ENCODE data around the gene COL17A1. TPM values are rescaled to one million over a fixed set of nuclear protein-coding genes. Genes with fewer than 3 reads are reported as not detected.

Gene COL17A1
- total and polyA plus RNA-seq, 9 of the 15 experiments (the other 6 are each of a cell fraction or from before 2014, with no cell fraction given): not detected

DNA sequence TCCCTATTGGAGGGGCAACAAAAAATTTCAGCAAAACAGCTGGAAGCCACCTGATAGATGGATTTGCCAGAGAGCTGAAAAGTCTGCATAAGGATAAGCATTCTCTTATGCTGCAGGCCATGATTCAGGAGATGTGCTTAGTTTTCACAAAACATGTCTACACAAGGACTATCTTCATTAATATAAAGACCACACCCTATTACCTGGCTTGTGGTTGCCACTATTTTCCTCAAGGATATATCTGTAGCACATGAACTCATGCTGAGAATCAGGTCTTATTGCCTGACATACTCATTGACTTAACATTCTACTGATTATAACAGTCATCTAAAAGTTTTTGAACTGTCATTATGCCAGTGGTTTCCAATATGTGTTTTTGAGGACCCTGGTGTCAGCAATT is 7.1 kb upstream of the COL17A1 start:
- in situ Hi-C loops (cut with MboI) (no loop called here), intact Hi-C loops (cut with micrococcal nuclease) (no loop called here)
- Histone ChIP-seq H3K4me2 (ENCODE audit: insufficient read depth, low read length) (no peak overlapping the region), H3K9me3 (replicated peaks; ENCODE audit: control insufficient read depth, insufficient read depth, low read depth, low read length) (no peaks in the 10 kb centered on the region; the same call in none of the 2 replicates), H3K4me1 (replicated peaks in 1 of 2; ENCODE audit: control insufficient read depth in 2 of 2, insufficient read depth in 2 of 2, low read length in 2 of 2) (no peaks in the 10 kb centered on the region), H4K20me1 (replicated peaks; ENCODE audit: control insufficient read depth, insufficient read depth, low read length) (no peaks in the 10 kb centered on the region), H3K4me3 (no peak overlapping the region), H3K79me2 (ENCODE audit: control insufficient read depth, insufficient read depth, low read length) (no peaks in the 10 kb centered on the region), H3K36me3 (ENCODE audit: control insufficient read depth, insufficient read depth, low read length) (no peaks in the 10 kb centered on the region), H3K27ac (ENCODE audit: extremely low read depth, low read depth, low read length) (no peak overlapping the region), H3K9ac (ENCODE audit: insufficient read depth in 1 of 2, low read depth in 2 of 2, low read length in 2 of 2) (no peak overlapping the region), H3K9me1 (ENCODE audit: control insufficient read depth, insufficient read depth, low read length) (no peaks in the 10 kb centered on the region), H3K27me3 (ENCODE audit: control insufficient read depth in 2 of 2, insufficient read depth in 2 of 2, low read length in 2 of 2) (peaks cover 3 to 12% of the 10 kb centered on the region in 2 experiments; a peak in 4 of 5 replicates), H2AFZ (ENCODE audit: low read depth, low read length) (no peak overlapping the region)
- BruUV-seq (replicated peaks): no TSS peak
- POLR2A ChIA-PET: no interaction called here
- FAIRE-seq (no peak), ATAC-seq (no peak), DNase-seq (ENCODE audit: extremely low read depth in 1 of 4, low spot score in 3 of 4) (no peak)
- TF ChIP-seq, protein P1, sequence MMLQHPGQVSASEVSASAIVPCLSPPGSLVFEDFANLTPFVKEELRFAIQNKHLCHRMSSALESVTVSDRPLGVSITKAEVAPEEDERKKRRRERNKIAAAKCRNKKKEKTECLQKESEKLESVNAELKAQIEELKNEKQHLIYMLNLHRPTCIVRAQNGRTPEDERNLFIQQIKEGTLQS (IDR thresholded peaks at IDR 0.05): no peak
- TF ChIP-seq, protein P1 (CRISPR knock-in tag; conservative IDR thresholded peaks at IDR 0.05): no peak
- TF ChIP-seq MTA1 (IDR thresholded peaks at IDR 0.05; ENCODE audit: borderline replicate concordance) (no peak), NFE2L1 (tag; IDR thresholded peaks at IDR 0.05; ENCODE audit: borderline replicate concordance, low read depth) (no peak)
- CTCF ChIA-PET (ENCODE audit: low intra/inter-chr PET ratio): no interaction called here

DNA sequence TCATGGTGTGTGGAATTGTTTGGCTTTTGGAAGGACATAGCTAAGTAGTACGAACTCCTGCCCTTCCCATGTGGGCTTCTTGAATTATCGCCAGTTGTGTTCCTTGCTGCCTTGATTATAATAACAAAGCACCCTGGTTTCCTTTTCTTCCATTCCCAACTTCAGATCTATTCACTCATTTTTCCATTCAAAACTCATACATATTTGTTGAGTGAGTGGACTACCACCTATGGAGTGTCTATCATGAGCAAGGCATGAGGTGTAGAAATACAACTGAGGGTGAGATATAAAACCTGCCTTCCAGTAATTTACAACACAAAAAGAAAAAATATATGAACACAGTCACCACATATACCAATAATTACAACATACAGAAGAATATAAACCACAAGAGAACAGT is 4.9 kb upstream of the COL17A1 start:
- no peak for FAIRE-seq
- no peaks in the 10 kb centered on the region for H4K20me1 ChIP-seq (replicated peaks; ENCODE audit: control insufficient read depth, insufficient read depth, low read length)
- H3K27ac ChIP-seq (ENCODE audit: extremely low read depth, low read depth, low read length): no peak overlapping the region
- H3K4me1 ChIP-seq (replicated peaks in 1 of 2; ENCODE audit: control insufficient read depth in 2 of 2, insufficient read depth in 2 of 2, low read length in 2 of 2): no peaks in the 10 kb centered on the region
- in situ Hi-C loops (cut with MboI): no loop called here
- no peak overlapping the region for H3K4me2 ChIP-seq (ENCODE audit: insufficient read depth, low read length)
- H3K79me2 ChIP-seq (ENCODE audit: control insufficient read depth, insufficient read depth, low read length): no peaks in the 10 kb centered on the region
- DNase-seq (ENCODE audit: extremely low read depth in 1 of 4, low spot score in 3 of 4): no peak
- BruUV-seq (replicated peaks): no TSS peak
- CTCF ChIA-PET (ENCODE audit: low intra/inter-chr PET ratio): no interaction called here
- peaks cover 3 to 12% of the 10 kb centered on the region in 2 experiments; a peak in 4 of 5 replicates for H3K27me3 ChIP-seq (ENCODE audit: control insufficient read depth in 2 of 2, insufficient read depth in 2 of 2, low read length in 2 of 2)
- no peak overlapping the region for H3K4me3 ChIP-seq
- H3K36me3 ChIP-seq (ENCODE audit: control insufficient read depth, insufficient read depth, low read length): no peaks in the 10 kb centered on the region
- no peak for ATAC-seq
- H3K9me3 ChIP-seq (replicated peaks; ENCODE audit: control insufficient read depth, insufficient read depth, low read depth, low read length): no peaks in the 10 kb centered on the region
- H3K9me1 ChIP-seq (ENCODE audit: control insufficient read depth, insufficient read depth, low read length): no peaks in the 10 kb centered on the region
- H3K9ac ChIP-seq (ENCODE audit: insufficient read depth in 1 of 2, low read depth in 2 of 2, low read length in 2 of 2): no peak overlapping the region
- intact Hi-C loops (cut with micrococcal nuclease): no loop called here
- 0% methylated on average over 2 of the region's 2 CpGs for WGBS (ENCODE audit: insufficient coverage, low coverage, missing lambda C conversion rate)
- POLR2A ChIA-PET: interaction anchor here (1.6 kb wide), 1 partner anchor 9 kb away, joined by 3 read pairs; no protein-coding TSS in a partner anchor
- no peak overlapping the region for H2AFZ ChIP-seq (ENCODE audit: low read depth, low read length)
- no peak for TF ChIP-seq ZBTB8A (IDR thresholded peaks at IDR 0.05; ENCODE audit: partially characterized antibody)
- TF ChIP-seq, protein P2, sequence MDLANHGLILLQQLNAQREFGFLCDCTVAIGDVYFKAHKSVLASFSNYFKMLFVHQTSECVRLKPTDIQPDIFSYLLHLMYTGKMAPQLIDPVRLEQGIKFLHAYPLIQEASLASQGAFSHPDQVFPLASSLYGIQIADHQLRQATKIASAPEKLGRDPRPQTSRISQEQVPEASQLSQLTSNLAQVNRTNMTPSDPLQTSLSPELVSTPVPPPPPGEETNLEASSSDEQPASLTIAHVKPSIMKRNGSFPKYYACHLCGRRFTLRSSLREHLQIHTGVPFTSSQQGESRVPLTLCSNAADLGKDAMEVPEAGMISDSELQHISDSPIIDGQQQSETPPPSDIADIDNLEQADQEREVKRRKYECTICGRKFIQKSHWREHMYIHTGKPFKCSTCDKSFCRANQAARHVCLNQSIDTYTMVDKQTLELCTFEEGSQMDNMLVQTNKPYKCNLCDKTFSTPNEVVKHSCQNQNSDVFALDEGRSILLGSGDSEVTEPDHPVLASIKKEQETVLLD (IDR thresholded peaks at IDR 0.05): no peak
- no peak for TF ChIP-seq TRIM24 (IDR thresholded peaks at IDR 0.05)
- no peak for TF ChIP-seq ZFPM2 (CRISPR knock-in tag; IDR thresholded peaks at IDR 0.05)
- no peak for TF ChIP-seq SIRT6 (IDR thresholded peaks at IDR 0.05; ENCODE audit: low read depth, low read length)
- TF ChIP-seq, protein P3, sequence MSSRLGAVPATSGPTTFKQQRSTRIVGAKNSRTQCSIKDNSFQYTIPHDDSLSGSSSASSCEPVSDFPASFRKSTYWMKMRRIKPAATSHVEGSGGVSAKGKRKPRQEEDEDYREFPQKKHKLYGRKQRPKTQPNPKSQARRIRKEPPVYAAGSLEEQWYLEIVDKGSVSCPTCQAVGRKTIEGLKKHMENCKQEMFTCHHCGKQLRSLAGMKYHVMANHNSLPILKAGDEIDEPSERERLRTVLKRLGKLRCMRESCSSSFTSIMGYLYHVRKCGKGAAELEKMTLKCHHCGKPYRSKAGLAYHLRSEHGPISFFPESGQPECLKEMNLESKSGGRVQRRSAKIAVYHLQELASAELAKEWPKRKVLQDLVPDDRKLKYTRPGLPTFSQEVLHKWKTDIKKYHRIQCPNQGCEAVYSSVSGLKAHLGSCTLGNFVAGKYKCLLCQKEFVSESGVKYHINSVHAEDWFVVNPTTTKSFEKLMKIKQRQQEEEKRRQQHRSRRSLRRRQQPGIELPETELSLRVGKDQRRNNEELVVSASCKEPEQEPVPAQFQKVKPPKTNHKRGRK (tag; IDR thresholded peaks at IDR 0.05): no peak
- TF ChIP-seq GABPB1 (CRISPR knock-in tag; IDR thresholded peaks at IDR 0.05): no peak
- TF ChIP-seq, protein P4, sequence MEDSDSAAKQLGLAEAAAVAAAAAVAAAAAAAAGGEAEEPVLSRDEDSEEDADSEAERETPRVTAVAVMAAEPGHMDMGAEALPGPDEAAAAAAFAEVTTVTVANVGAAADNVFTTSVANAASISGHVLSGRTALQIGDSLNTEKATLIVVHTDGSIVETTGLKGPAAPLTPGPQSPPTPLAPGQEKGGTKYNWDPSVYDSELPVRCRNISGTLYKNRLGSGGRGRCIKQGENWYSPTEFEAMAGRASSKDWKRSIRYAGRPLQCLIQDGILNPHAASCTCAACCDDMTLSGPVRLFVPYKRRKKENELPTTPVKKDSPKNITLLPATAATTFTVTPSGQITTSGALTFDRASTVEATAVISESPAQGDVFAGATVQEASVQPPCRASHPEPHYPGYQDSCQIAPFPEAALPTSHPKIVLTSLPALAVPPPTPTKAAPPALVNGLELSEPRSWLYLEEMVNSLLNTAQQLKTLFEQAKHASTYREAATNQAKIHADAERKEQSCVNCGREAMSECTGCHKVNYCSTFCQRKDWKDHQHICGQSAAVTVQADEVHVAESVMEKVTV (CRISPR knock-in tag; IDR thresholded peaks at IDR 0.05): no peak
